HEK293 (cell line): Measurements from ENCODE around the gene SRC.

Experiments used
- ATF2 ChIP-seq: fragments of 450-650 bp; formaldehyde crosslinking; IDR thresholded peaks from 2 replicates; pipeline ENCODE4 v1.5.1; 2016; ENCODE audit warnings: missing biosample characterization, missing genetic modification characterization, low read depth
- REST ChIP-seq: fragments of 450-650 bp; formaldehyde crosslinking; IDR thresholded peaks from 2 replicates; pipeline ENCODE4 v1.5.1; 2016; ENCODE audit warnings: missing biosample characterization, missing genetic modification characterization
- ZBTB11 ChIP-seq: fragments of 450-650 bp; formaldehyde crosslinking; conservative IDR thresholded peaks from 2 replicates; pipeline ENCODE4 v1.5.1; 2016; ENCODE audit warnings: low read depth, missing biosample characterization, missing genetic modification characterization
- ZFHX2 ChIP-seq: fragments of 450-650 bp; formaldehyde crosslinking; conservative IDR thresholded peaks from 2 replicates; pipeline ENCODE4 v1.5.1; 2016; ENCODE audit warnings: missing biosample characterization, missing genetic modification characterization
- ZNF549 ChIP-seq: fragments of 450-650 bp; IDR thresholded peaks from 2 replicates; pipeline ENCODE4 v1.5.1; 2018; ENCODE audit warnings: missing biosample characterization, missing genetic modification characterization, mild to moderate bottlenecking, inconsistent platforms, moderate library complexity
- ZNF830 ChIP-seq: fragments of 450-650 bp; IDR thresholded peaks from 2 replicates; pipeline ENCODE4 v1.5.0; 2018; ENCODE audit warnings: missing biosample characterization, missing genetic modification characterization, low read depth, mild to moderate bottlenecking, moderate library complexity
- TF ChIP-seq, protein P1 (sequence below): fragments of 450-650 bp; formaldehyde crosslinking; IDR thresholded peaks from 2 replicates; pipeline ENCODE4 v1.5.1; 2016; ENCODE audit warnings: missing biosample characterization, missing genetic modification characterization
- TF ChIP-seq, protein P2 (sequence below): fragments of 450-650 bp; formaldehyde crosslinking; IDR thresholded peaks from 2 replicates; pipeline ENCODE4 v1.5.1; 2016; ENCODE audit warnings: missing biosample characterization, missing genetic modification characterization

DNA sequence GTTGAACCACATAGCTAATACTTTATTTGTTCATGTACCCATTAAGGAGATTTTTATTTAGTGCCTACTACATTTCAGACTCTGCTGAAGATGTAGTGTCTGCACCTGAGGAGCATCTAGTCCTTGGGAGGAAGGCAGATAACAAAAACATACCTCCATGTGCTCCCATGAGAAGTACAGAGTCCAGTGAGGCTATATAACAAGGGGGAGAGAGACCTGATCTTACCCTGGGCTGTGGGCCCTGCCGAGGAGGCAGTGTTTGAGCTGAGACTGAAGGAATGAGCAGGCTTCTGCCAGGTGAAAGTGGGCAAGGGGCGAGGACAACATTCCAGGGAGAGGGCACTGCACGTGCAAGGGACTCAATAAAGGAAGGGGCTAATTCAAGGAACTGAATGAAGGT is 44.4 kb upstream of the SRC start:
- TF ChIP-seq, protein P1, sequence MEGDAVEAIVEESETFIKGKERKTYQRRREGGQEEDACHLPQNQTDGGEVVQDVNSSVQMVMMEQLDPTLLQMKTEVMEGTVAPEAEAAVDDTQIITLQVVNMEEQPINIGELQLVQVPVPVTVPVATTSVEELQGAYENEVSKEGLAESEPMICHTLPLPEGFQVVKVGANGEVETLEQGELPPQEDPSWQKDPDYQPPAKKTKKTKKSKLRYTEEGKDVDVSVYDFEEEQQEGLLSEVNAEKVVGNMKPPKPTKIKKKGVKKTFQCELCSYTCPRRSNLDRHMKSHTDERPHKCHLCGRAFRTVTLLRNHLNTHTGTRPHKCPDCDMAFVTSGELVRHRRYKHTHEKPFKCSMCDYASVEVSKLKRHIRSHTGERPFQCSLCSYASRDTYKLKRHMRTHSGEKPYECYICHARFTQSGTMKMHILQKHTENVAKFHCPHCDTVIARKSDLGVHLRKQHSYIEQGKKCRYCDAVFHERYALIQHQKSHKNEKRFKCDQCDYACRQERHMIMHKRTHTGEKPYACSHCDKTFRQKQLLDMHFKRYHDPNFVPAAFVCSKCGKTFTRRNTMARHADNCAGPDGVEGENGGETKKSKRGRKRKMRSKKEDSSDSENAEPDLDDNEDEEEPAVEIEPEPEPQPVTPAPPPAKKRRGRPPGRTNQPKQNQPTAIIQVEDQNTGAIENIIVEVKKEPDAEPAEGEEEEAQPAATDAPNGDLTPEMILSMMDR (tag by site-specific recombination), result no peak
- TF ChIP-seq ZNF830, result no peak
- no peak for TF ChIP-seq ZNF549 (tag by site-specific recombination)
- no peak for TF ChIP-seq REST (tag by site-specific recombination)
- TF ChIP-seq ZBTB11, result no peak
- no peak for TF ChIP-seq ZFHX2 (tag by site-specific recombination)
- TF ChIP-seq ATF2, result no peak
- TF ChIP-seq, protein P2, sequence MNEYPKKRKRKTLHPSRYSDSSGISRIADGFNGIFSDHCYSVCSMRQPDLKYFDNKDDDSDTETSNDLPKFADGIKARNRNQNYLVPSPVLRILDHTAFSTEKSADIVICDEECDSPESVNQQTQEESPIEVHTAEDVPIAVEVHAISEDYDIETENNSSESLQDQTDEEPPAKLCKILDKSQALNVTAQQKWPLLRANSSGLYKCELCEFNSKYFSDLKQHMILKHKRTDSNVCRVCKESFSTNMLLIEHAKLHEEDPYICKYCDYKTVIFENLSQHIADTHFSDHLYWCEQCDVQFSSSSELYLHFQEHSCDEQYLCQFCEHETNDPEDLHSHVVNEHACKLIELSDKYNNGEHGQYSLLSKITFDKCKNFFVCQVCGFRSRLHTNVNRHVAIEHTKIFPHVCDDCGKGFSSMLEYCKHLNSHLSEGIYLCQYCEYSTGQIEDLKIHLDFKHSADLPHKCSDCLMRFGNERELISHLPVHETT (tag by site-specific recombination), result no peak
